H1 (cell line): ENCODE data around the gene PIK3R4. TPM values are rescaled to one million over a fixed set of nuclear protein-coding genes. Genes with fewer than 3 reads are reported as not detected.

ENCODE experiments used
- CTCF ChIA-PET: fragments of 300-600 bp; sonication (Branson Sonifier 250); formaldehyde crosslinking; loops from one replicate; lab custom pipeline; 2021; ENCODE audit not compliant: partially characterized antibody; lab: Charles Lee
- POLR2A ChIA-PET: fragments of 300-600 bp; sonication (Branson Sonifier 250); formaldehyde crosslinking; loops from one replicate; lab custom pipeline; 2021; ENCODE audit warnings: inconsistent platforms; ENCODE audit not compliant: partially characterized antibody; lab: Charles Lee
- DNase-seq, 2 experiments: peaks; one replicate each; pipeline versions ENCODE4 v3.0.0 to v3.0.0-alpha.2; 2010 to 2022; ENCODE audit warnings: low spot score in 2 of 2, low read depth in 1 of 2, mixed read lengths in 1 of 2
- FAIRE-seq: peaks from 2 replicates; lab custom pipeline; 2011; peaks lifted over from hg19 to GRCh38; lab: Jason Lieb, UNC
- H2AFZ ChIP-seq: 2 replicates; pipeline ENCODE4 v1.8.1; 2012; ENCODE audit warnings: low read length, inconsistent platforms
- H2AK5ac ChIP-seq: 2 replicates; pipeline ENCODE4 v1.6.1; 2013; ENCODE audit warnings: low read depth, low read length
- H2BK120ac ChIP-seq: replicated peaks from 2 replicates; pipeline ENCODE3; 2013; ENCODE audit warnings: low read depth, low read length, inconsistent platforms
- H2BK12ac ChIP-seq: 2 replicates; pipeline ENCODE4 v1.6.1; 2013; ENCODE audit warnings: low read depth, low read length
- H2BK15ac ChIP-seq: 2 replicates; pipeline ENCODE4 v1.6.1; 2013; ENCODE audit warnings: low read length
- H2BK20ac ChIP-seq: 2 replicates; pipeline ENCODE4 v1.6.1; 2013; ENCODE audit warnings: low read length
- H2BK5ac ChIP-seq: 2 replicates; pipeline ENCODE4 v1.6.1; 2013; ENCODE audit warnings: low read depth, low read length
- H3K14ac ChIP-seq: 2 replicates; pipeline ENCODE4 v1.6.1; 2013; ENCODE audit warnings: inconsistent platforms; ENCODE audit not compliant: insufficient read length
- H3K18ac ChIP-seq: 2 replicates; pipeline ENCODE4 v1.6.1; 2013; ENCODE audit warnings: low read length; ENCODE audit errors: extremely low read depth
- H3K23ac ChIP-seq: 2 replicates; pipeline ENCODE4 v1.6.1; 2013; ENCODE audit warnings: inconsistent platforms; ENCODE audit not compliant: insufficient read length
- H3K23me2 ChIP-seq: 2 replicates; pipeline ENCODE4 v1.6.1; 2013; ENCODE audit warnings: low read depth, low read length
- H3K27ac ChIP-seq: 2 replicates; pipeline ENCODE4 v1.6.1; 2011; ENCODE audit warnings: low read depth, low read length, inconsistent platforms
- H3K27me3 ChIP-seq, 4 experiments: replicated peaks in 1 of 4; 1 replicate in 1 of 4; 2 replicates in 3 of 4; pipeline versions ENCODE4 v1.6.1 to v1.8.1; 2011 to 2013; ENCODE audit warnings: low read length in 3 of 4, mild to moderate bottlenecking in 3 of 4, inconsistent platforms in 2 of 4, mixed read lengths in 2 of 4, moderate library complexity in 1 of 4; ENCODE audit not compliant: control insufficient read depth in 3 of 4, insufficient read depth in 3 of 4; ENCODE audit errors: extremely low read depth in 1 of 4
- H3K36me3 ChIP-seq, 4 experiments: 2 replicates each; pipeline versions ENCODE4 v1.6.1 to v1.8.1; 2011 to 2013; ENCODE audit warnings: mild to moderate bottlenecking in 4 of 4, low read length in 3 of 4, moderate library complexity in 2 of 4, control low read depth in 1 of 4, inconsistent platforms in 1 of 4; ENCODE audit not compliant: insufficient read depth in 4 of 4, control insufficient read depth in 2 of 4
- H3K4ac ChIP-seq: replicated peaks from 2 replicates; pipeline ENCODE3; 2013; ENCODE audit warnings: low read length, low read depth, mixed read lengths, inconsistent platforms; ENCODE audit not compliant: insufficient read length
- H3K4me1 ChIP-seq, 4 experiments: replicated peaks in 1 of 4; 1 replicate in 1 of 4; 2 replicates in 3 of 4; pipeline versions ENCODE4 v1.6.1 to v1.8.1; 2011 to 2013; ENCODE audit warnings: low read length in 3 of 4, inconsistent platforms in 2 of 4, mixed read lengths in 1 of 4; ENCODE audit not compliant: insufficient read depth in 4 of 4, control insufficient read depth in 3 of 4
- H3K4me2 ChIP-seq, 2 experiments: 2 replicates each; pipeline versions ENCODE4 v1.6.1 to v1.8.1; 2011 to 2013; ENCODE audit warnings: low read depth in 2 of 2, low read length in 2 of 2, control low read depth in 1 of 2, inconsistent platforms in 1 of 2, mild to moderate bottlenecking in 1 of 2; ENCODE audit not compliant: insufficient read depth in 1 of 2
- H3K4me3 ChIP-seq, 4 experiments: fragments of 200-600, 300-600 bp in 1 of 4; sonication (generic), shearing (Covaris generic), sonication (Bioruptor Twin) in 1 of 4; 2 replicates each; pipeline versions ENCODE4 v1.5.1 to v1.8.1; 2011 to 2016; ENCODE audit warnings: low read length in 4 of 4, low read depth in 3 of 4, control low read depth in 2 of 4, inconsistent platforms in 2 of 4, mild to moderate bottlenecking in 2 of 4, mixed read lengths in 1 of 4, moderate library complexity in 1 of 4; ENCODE audit not compliant: insufficient read depth in 2 of 4; ENCODE audit errors: extremely low read depth in 1 of 4
- H3K56ac ChIP-seq: replicated peaks from 2 replicates; pipeline ENCODE3; 2013; ENCODE audit warnings: low read depth, mild to moderate bottlenecking, mixed read lengths, low read length, inconsistent platforms; ENCODE audit not compliant: insufficient read length
- H3K79me1 ChIP-seq: 2 replicates; pipeline ENCODE4 v1.6.1; 2013; ENCODE audit warnings: low read depth, low read length, control low read depth
- H3K79me2 ChIP-seq, 2 experiments: 2 replicates each; pipeline versions ENCODE4 v1.6.1 to v1.8.1; 2012 to 2013; ENCODE audit warnings: low read length in 2 of 2, mild to moderate bottlenecking in 2 of 2, inconsistent platforms in 1 of 2; ENCODE audit not compliant: insufficient read depth in 2 of 2, control insufficient read depth in 1 of 2
- H3K9ac ChIP-seq, 4 experiments: replicated peaks in 1 of 4; 1 replicate in 1 of 4; 2 replicates in 3 of 4; pipeline versions ENCODE4 v1.6.1 to v1.8.1; 2011 to 2013; ENCODE audit warnings: low read depth in 3 of 4, low read length in 3 of 4, control low read depth in 2 of 4, mild to moderate bottlenecking in 2 of 4, moderate library complexity in 2 of 4, inconsistent platforms in 1 of 4; ENCODE audit errors: extremely low read depth in 1 of 4
- H3K9me3 ChIP-seq, 2 experiments: 2 replicates each; pipeline versions ENCODE4 v1.6.1 to v1.8.1; 2012 to 2013; ENCODE audit warnings: mild to moderate bottlenecking in 2 of 2, moderate library complexity in 2 of 2, control low read depth in 1 of 2, inconsistent platforms in 1 of 2, low read depth in 1 of 2, low read length in 1 of 2, mixed read lengths in 1 of 2; ENCODE audit not compliant: insufficient read depth in 2 of 2
- H4K20me1 ChIP-seq, 2 experiments: replicated peaks in 1 of 2; 2 replicates each; pipeline versions ENCODE3 to v1.8.1; 2011 to 2013; ENCODE audit warnings: inconsistent platforms in 2 of 2, low read length in 2 of 2, mild to moderate bottlenecking in 1 of 2; ENCODE audit not compliant: insufficient read depth in 2 of 2, control insufficient read depth in 1 of 2
- H4K5ac ChIP-seq: 2 replicates; pipeline ENCODE4 v1.6.1; 2013; ENCODE audit warnings: low read length, low read depth, mixed read lengths, inconsistent platforms; ENCODE audit not compliant: insufficient read length
- H4K8ac ChIP-seq: 2 replicates; pipeline ENCODE4 v1.8.0; 2013; ENCODE audit warnings: mild to moderate bottlenecking, moderate library complexity, low read length, inconsistent platforms; ENCODE audit not compliant: insufficient read depth; ENCODE audit errors: extremely low read depth
- H4K91ac ChIP-seq: replicated peaks from 2 replicates; pipeline ENCODE3; 2013; ENCODE audit warnings: low read length, mixed read lengths, inconsistent platforms; ENCODE audit not compliant: insufficient read length
- ATF3 ChIP-seq: IDR thresholded peaks from 2 replicates; pipeline ENCODE4 v1.6.1; 2011; ENCODE audit warnings: low read depth, mild to moderate bottlenecking, low read length; ENCODE audit not compliant: insufficient read depth
- CHD2 ChIP-seq: IDR thresholded peaks from 2 replicates; pipeline ENCODE4 v1.6.1; 2012; ENCODE audit warnings: low read length, improper control_type of control experiment
- NRF1 ChIP-seq: IDR thresholded peaks from 2 replicates; pipeline ENCODE4 v1.6.1; 2011; ENCODE audit warnings: mild to moderate bottlenecking, low read depth, low read length, improper control_type of control experiment
- RFX5 ChIP-seq: IDR thresholded peaks from 2 replicates; pipeline ENCODE4 v1.6.1; 2011; ENCODE audit warnings: low read depth, low read length, improper control_type of control experiment, borderline replicate concordance
- WGBS, 2 experiments: shearing (Covaris generic) in 1 of 2; methylation state at CpG; one replicate each; pipeline versions ENCODE4 v1.1.6 to v1.1.7; 2013 to 2015; ENCODE audit warnings: low lambda C conversion rate in 2 of 2, mixed read lengths in 2 of 2, inconsistent platforms in 1 of 2, low coverage in 1 of 2, missing lambda C conversion rate in 1 of 2; ENCODE audit not compliant: insufficient replicate concordance in 2 of 2, insufficient coverage in 1 of 2, insufficient read length in 1 of 2; ENCODE audit errors: extremely low coverage in 1 of 2, missing lambda C conversion rate in 1 of 2; 5-methylcytosine and 5-hydroxymethylcytosine counted together
- polyA plus RNA-seq, 7 experiments: library from polyadenylated mRNA; depleted of rRNA in 3 of 7; stranded (reverse) in 5 of 7; unstranded in 2 of 7; fragments of >200 nt in 5 of 7; fragments of 200-250 nt in 2 of 7; gene quantifications; 1 replicate in 5 of 7; 2 replicates in 1 of 7; 4 replicates in 1 of 7; pipeline versions ENCODE4 v1.2.1 to v1.2.3, GENCODE V29; 2011 to 2013; ENCODE audit warnings: missing spikeins in 2 of 7, mixed read lengths in 2 of 7
- total RNA-seq: library from RNA; stranded (reverse); fragmentation: NEBNext Ultra II Directional; extraction: Animal tissue kit (Norgen Biotek cat#: 25700); gene quantifications from 2 replicates; pipeline ENCODE4 v1.2.1, GENCODE V29; 2021
- TF ChIP-seq, protein P1 (sequence below): IDR thresholded peaks from 2 replicates; pipeline ENCODE4 v1.6.1; 2012; ENCODE audit warnings: low read length, inconsistent platforms
- TF ChIP-seq, protein P2 (sequence below): IDR thresholded peaks from 2 replicates; pipeline ENCODE4 v1.6.1; 2011; ENCODE audit warnings: low read length, improper control_type of control experiment

The PIK3R4 gene
- total and polyA plus RNA-seq, 2 of the 8 experiments (the other 6 are each of a cell fraction or from before 2014, with no cell fraction given): 43.8 to 87.4 TPM

DNA sequence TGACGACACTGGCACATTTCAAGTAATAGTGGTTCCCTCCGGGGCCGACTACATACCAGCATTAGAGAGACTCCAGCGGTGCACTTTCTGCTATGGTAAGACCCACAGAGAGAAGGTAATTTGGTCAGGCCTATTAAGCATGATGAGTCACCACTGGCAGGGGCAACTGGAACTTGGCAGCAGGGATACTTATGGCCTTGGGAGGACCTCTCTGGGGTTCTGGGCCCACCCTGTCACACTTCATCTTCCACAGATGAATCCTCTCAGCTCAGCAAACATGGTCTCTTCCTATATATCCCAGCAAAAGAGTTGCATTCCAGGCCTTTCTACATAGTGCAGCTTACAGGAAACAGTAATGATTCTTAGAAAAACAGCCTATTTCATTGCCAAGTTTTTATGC, 88.0 kb downstream of the PIK3R4 start:
- Histone ChIP-seq H3K27me3 (no peaks in the 10 kb centered on the region), H3K23ac (no peak overlapping the region), H2BK20ac (no peak overlapping the region), H4K20me1 (no peaks in the 10 kb centered on the region), H4K5ac (no peak overlapping the region), H3K9ac (no peak overlapping the region), H3K27ac (no peak overlapping the region), H3K9me3 (peaks cover 0 to 4% of the 10 kb centered on the region in 2 experiments; a peak in 1 of 4 replicates), H2AK5ac (no peak overlapping the region), H3K4me2 (no peak overlapping the region), H3K4me3 (no peak overlapping the region), H3K4me1 (no peaks in the 10 kb centered on the region), H4K8ac (no peak overlapping the region), H3K56ac (no peak overlapping the region), H3K23me2 (no peaks in the 10 kb centered on the region), H2AFZ (no peak overlapping the region), H3K14ac (no peak overlapping the region), H3K4ac (no peak overlapping the region), H2BK12ac (no peak overlapping the region), H3K79me1 (no peaks in the 10 kb centered on the region), H2BK5ac (no peak overlapping the region), H2BK15ac (no peak overlapping the region), H3K18ac (no peak overlapping the region), H3K79me2 (no peaks in the 10 kb centered on the region), H4K91ac (no peak overlapping the region), H3K36me3 (no peaks in the 10 kb centered on the region), H2BK120ac (no peak overlapping the region)
- ChIA-PET CTCF (interaction anchor here (1.1 to 1.3 kb wide), 2 partner anchors 11 to 383 kb away, joined by 4 read pairs; no protein-coding TSS in a partner anchor), POLR2A (no interaction called here)
- FAIRE-seq (no peak), DNase-seq (no peak)
- no peak for TF ChIP-seq NRF1
- no peak for TF ChIP-seq RFX5
- TF ChIP-seq, protein P1, sequence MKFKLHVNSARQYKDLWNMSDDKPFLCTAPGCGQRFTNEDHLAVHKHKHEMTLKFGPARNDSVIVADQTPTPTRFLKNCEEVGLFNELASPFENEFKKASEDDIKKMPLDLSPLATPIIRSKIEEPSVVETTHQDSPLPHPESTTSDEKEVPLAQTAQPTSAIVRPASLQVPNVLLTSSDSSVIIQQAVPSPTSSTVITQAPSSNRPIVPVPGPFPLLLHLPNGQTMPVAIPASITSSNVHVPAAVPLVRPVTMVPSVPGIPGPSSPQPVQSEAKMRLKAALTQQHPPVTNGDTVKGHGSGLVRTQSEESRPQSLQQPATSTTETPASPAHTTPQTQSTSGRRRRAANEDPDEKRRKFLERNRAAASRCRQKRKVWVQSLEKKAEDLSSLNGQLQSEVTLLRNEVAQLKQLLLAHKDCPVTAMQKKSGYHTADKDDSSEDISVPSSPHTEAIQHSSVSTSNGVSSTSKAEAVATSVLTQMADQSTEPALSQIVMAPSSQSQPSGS: no peak
- TF ChIP-seq, protein P2, sequence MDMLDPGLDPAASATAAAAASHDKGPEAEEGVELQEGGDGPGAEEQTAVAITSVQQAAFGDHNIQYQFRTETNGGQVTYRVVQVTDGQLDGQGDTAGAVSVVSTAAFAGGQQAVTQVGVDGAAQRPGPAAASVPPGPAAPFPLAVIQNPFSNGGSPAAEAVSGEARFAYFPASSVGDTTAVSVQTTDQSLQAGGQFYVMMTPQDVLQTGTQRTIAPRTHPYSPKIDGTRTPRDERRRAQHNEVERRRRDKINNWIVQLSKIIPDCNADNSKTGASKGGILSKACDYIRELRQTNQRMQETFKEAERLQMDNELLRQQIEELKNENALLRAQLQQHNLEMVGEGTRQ: no peak
- TF ChIP-seq ATF3: no peak
- TF ChIP-seq CHD2: no peak
- WGBS, 2 experiments: 93% methylated on average over 4 of the region's 4 CpGs; no CpG with 5 or more reads in 1 of the 2 experiments
